ENCODE data around the gene STAT4.

STAT4 gene

GRCh38 chr2:191117341-191117740 is 33.5 kb downstream of the STAT4 start:
- Histone ChIP-seq H3K27me3 (ENCODE audit: low read length) (no peaks in the 10 kb centered on the region), H3K27ac (ENCODE audit: low read depth, low read length) (no peak overlapping the region), H2AFZ (ENCODE audit: low read depth, low read length, severe bottlenecking) (no peak overlapping the region), H3K4me3 (ENCODE audit: insufficient read depth, low read length, poor library complexity, severe bottlenecking) (no peak overlapping the region), H3K9me2 (replicated peaks; ENCODE audit: insufficient read depth, low read length) (no peaks in the 10 kb centered on the region), H3K4me2 (ENCODE audit: low read depth, low read length, poor library complexity, severe bottlenecking) (no peak overlapping the region), H4K20me1 (ENCODE audit: low read depth, low read length) (no peaks in the 10 kb centered on the region), H3K79me2 (ENCODE audit: insufficient read depth, low read length) (no peaks in the 10 kb centered on the region), H3F3A (ENCODE audit: insufficient read depth) (no peaks in the 10 kb centered on the region), H3K9me3 (ENCODE audit: insufficient read depth, low read length) (no peaks in the 10 kb centered on the region), H3K9ac (ENCODE audit: low read length) (no peak overlapping the region), H3K36me3 (ENCODE audit: low read length) (no peaks in the 10 kb centered on the region)
- TF ChIP-seq EZH2phosphoT487 (conservative IDR thresholded peaks at IDR 0.05; ENCODE audit: low read length): no peak
- TF ChIP-seq, protein P1, sequence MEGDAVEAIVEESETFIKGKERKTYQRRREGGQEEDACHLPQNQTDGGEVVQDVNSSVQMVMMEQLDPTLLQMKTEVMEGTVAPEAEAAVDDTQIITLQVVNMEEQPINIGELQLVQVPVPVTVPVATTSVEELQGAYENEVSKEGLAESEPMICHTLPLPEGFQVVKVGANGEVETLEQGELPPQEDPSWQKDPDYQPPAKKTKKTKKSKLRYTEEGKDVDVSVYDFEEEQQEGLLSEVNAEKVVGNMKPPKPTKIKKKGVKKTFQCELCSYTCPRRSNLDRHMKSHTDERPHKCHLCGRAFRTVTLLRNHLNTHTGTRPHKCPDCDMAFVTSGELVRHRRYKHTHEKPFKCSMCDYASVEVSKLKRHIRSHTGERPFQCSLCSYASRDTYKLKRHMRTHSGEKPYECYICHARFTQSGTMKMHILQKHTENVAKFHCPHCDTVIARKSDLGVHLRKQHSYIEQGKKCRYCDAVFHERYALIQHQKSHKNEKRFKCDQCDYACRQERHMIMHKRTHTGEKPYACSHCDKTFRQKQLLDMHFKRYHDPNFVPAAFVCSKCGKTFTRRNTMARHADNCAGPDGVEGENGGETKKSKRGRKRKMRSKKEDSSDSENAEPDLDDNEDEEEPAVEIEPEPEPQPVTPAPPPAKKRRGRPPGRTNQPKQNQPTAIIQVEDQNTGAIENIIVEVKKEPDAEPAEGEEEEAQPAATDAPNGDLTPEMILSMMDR (IDR thresholded peaks at IDR 0.05; ENCODE audit: insufficient read depth, low read length, poor library complexity, severe bottlenecking): no peak

GRCh38 chr2:191115804-191116203 is 35.0 kb downstream of the STAT4 start:
- H2AFZ ChIP-seq (ENCODE audit: low read depth, low read length, severe bottlenecking): no peak overlapping the region
- H3K4me2 ChIP-seq (ENCODE audit: low read depth, low read length, poor library complexity, severe bottlenecking): no peak overlapping the region
- no peaks in the 10 kb centered on the region for H3K9me2 ChIP-seq (replicated peaks; ENCODE audit: insufficient read depth, low read length)
- H4K20me1 ChIP-seq (ENCODE audit: low read depth, low read length): no peaks in the 10 kb centered on the region
- no peak overlapping the region for H3K9ac ChIP-seq (ENCODE audit: low read length)
- H3K9me3 ChIP-seq (ENCODE audit: insufficient read depth, low read length): no peaks in the 10 kb centered on the region
- no peaks in the 10 kb centered on the region for H3K27me3 ChIP-seq (ENCODE audit: low read length)
- no peak overlapping the region for H3K4me3 ChIP-seq (ENCODE audit: insufficient read depth, low read length, poor library complexity, severe bottlenecking)
- H3K36me3 ChIP-seq (ENCODE audit: low read length): no peaks in the 10 kb centered on the region
- H3K79me2 ChIP-seq (ENCODE audit: insufficient read depth, low read length): no peaks in the 10 kb centered on the region
- H3F3A ChIP-seq (ENCODE audit: insufficient read depth): no peaks in the 10 kb centered on the region
- TF ChIP-seq, protein P1 (IDR thresholded peaks at IDR 0.05; ENCODE audit: insufficient read depth, low read length, poor library complexity, severe bottlenecking): no peak
- TF ChIP-seq EZH2phosphoT487 (conservative IDR thresholded peaks at IDR 0.05; ENCODE audit: low read length): no peak
- no peak overlapping the region for H3K27ac ChIP-seq (ENCODE audit: low read depth, low read length)

DNA sequence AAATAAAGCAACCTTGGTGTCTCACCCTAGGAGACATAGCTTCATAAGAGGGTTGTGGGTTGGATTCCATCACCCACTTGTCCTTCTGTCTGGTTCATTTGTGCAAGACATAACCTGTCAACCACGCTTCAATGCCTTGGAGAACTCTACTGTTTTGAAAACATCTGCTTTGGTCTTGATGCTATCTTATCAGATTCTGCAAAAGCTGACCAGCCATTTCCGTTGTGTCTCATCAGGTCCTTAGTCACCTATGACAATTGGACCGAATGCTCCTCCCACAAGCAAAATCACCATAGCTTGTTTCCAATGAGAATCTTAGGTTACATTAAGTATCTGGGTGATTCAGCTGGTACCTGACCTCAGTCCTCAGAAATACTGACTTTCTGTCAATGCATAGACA is 35.4 kb downstream of the STAT4 start:
- no peak overlapping the region for H3K9ac ChIP-seq (ENCODE audit: low read length)
- H3K27ac ChIP-seq (ENCODE audit: low read depth, low read length): no peak overlapping the region
- H3K4me3 ChIP-seq (ENCODE audit: insufficient read depth, low read length, poor library complexity, severe bottlenecking): no peak overlapping the region
- no peaks in the 10 kb centered on the region for H3K9me2 ChIP-seq (replicated peaks; ENCODE audit: insufficient read depth, low read length)
- H3K4me2 ChIP-seq (ENCODE audit: low read depth, low read length, poor library complexity, severe bottlenecking): no peak overlapping the region
- H3F3A ChIP-seq (ENCODE audit: insufficient read depth): no peaks in the 10 kb centered on the region
- TF ChIP-seq, protein P1 (IDR thresholded peaks at IDR 0.05; ENCODE audit: insufficient read depth, low read length, poor library complexity, severe bottlenecking): no peak
- TF ChIP-seq EZH2phosphoT487 (conservative IDR thresholded peaks at IDR 0.05; ENCODE audit: low read length): no peak
- H3K9me3 ChIP-seq (ENCODE audit: insufficient read depth, low read length): no peaks in the 10 kb centered on the region
- H4K20me1 ChIP-seq (ENCODE audit: low read depth, low read length): no peaks in the 10 kb centered on the region
- H3K27me3 ChIP-seq (ENCODE audit: low read length): no peaks in the 10 kb centered on the region
- H2AFZ ChIP-seq (ENCODE audit: low read depth, low read length, severe bottlenecking): no peak overlapping the region
- H3K79me2 ChIP-seq (ENCODE audit: insufficient read depth, low read length): no peaks in the 10 kb centered on the region
- H3K36me3 ChIP-seq (ENCODE audit: low read length): no peaks in the 10 kb centered on the region
